ENCODE results near the gene UBE2E1.

The UBE2E1 gene

DNA sequence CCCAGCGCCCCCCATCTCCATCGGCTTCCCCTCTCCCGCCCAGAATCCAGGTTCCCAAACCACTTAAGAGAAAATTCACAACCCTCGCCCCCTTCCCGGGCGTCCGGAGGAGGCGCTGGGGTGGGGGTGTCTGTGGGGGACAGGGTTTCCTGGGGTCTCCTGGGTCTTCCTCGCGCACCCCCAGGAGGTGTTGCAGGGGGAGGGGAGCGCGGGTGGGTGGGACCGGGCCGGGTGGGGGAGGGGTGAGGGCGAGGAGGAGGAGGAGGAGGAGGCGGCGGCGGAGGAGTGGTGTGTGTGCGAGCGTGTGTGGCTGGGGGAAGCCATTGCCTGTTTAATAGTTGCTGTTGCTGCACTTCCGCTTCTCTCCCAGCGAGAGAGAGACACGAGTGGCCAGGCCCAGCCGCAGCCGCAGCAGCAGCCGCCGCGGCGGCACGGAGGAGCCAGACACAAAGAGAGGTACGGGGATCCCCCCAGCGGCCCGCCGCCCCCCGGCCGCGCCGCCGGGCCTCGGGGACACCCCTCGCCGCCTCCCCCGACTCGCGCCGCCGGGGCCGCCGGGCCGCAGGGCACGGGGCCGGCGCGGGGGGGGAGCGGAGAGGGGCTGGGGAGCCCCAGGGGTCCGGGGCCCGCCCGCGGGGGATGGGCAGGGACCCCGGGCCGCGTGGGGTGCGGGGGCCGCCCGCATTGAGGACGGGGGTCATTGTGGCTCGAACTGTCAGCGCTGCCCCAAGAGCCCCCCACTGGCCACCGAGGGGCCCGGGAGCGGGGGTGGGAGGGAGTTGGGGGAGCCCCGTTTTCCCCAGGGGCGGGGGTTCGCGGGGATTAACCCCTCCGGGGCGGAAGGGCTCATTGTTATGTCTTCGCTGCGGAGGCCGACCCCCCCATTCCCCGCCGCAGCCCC, at the start of gene UBE2E1:
Gene UBE2E1 (plus strand): TSS at position 323 of the 901 bp plus-strand sequence. CDS start 1,315 bp downstream, outside the sequence.
- peak; percentile 70 for DNase-seq

- DNase-seq: no peak
Measured at GRCh38 chr3:23756206-23756840, 49.4 kb upstream of the UBE2E1 start.

DNA sequence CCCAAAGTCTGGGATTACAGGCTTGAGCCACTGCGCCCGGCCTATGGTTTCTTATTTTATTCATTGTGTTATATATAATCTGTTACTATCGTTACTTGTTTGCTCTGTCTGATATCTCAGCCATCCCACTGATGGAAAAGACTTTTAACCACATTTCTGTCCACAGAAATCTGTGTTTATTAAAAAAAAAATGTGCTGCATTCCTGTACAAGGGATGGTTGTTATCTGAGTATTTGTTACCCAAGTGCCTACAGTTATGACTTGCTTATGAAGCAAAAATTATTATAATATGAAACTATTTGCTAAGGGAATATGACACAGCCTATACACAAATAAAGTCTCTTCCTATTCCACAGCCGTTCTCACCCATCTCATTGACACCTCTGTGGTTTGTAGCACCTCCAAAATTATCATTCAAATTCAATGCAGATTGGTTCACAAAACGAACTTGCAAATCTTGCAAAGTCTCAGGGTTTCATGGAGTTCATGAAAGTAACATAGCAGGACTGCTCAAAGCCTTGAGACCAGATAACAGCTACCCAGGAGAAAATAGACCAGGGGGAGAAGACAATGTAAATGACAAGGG, 47.4 kb upstream of the UBE2E1 start:
- DNase-seq: no peak

GRCh38 chr3:23760325-23760724, 45.4 kb upstream of the UBE2E1 start:
- no peak for DNase-seq

DNA sequence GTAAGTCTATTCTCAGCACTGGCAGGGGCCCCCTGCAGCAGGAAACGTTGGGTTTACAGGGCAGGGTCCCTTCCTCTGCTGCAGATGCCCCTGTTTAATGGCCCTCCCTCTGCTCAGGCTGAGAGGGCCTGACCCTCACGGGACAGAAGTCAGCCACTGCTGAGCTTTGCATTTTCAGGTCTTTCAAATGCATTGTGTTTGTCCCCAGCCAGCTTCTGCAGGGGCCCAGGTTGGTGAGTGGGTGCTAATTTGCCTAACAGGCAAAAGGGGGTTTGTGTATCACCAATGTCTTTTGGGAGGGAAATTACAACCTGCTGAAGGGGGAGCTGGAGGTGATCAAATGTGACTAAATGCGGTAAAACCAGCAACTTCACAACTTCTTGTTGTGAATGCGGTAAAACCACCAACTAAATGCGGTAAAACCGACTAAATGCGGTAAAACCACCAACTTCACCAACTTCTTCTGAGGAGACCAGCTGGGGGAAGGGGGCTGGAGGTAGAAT, 44.8 kb upstream of the UBE2E1 start:
- DNase-seq: no peak

DNA sequence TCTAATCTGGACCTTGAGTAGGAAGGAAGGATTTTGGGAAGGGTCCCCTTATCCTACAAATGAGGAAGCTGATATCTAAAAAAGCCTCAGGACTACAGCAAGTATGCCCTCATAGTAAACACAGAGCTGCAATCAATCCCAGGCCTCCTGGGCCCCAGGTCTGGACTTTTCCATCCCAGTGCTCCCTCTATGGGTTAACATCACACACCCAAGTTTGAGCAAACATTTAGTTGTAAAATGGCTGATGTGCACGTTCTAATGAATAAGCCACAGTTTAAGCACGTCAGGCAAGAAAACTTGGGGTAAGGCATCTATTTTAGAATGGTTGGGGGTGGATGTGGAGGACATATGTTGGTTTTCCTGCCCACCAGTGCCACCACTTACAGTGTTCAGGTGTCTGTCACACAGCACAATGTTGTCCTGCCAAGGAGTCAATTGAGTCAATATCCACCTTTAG, 44.3 kb upstream of the UBE2E1 start:
- no peak for DNase-seq

GRCh38 chr3:23762214-23762613, 43.5 kb upstream of the UBE2E1 start:
- no peak for DNase-seq

- DNase-seq: no peak
Measured at GRCh38 chr3:23762759-23763477, 42.8 kb upstream of the UBE2E1 start.

GRCh38 chr3:23764407-23764806, 41.3 kb upstream of the UBE2E1 start:
- DNase-seq: no peak

DNA sequence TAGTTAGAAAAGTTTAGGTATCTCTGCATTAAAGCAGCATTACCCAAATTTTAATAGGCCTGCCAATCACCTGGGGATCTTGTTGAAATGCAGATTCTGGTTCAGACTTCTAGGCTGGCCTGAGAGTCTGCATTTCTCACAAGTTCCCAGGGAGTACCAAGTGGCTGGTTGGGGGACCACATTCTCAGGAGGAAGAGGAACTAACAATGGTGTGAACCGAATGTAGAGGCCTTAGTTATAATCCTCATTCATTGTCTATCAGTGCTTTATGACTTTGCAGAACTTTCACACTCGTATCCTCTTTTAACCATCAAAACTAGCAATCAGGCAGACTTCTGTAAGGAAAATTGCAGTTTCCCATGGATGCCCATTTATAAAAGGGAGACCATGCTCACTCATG, 38.2 kb upstream of the UBE2E1 start:
- DNase-seq: no peak

GRCh38 chr3:23775254-23775909, 30.4 kb upstream of the UBE2E1 start:
- DNase-seq: no peak

GRCh38 chr3:23776352-23776891, 29.3 kb upstream of the UBE2E1 start:
- no peak for DNase-seq

DNA sequence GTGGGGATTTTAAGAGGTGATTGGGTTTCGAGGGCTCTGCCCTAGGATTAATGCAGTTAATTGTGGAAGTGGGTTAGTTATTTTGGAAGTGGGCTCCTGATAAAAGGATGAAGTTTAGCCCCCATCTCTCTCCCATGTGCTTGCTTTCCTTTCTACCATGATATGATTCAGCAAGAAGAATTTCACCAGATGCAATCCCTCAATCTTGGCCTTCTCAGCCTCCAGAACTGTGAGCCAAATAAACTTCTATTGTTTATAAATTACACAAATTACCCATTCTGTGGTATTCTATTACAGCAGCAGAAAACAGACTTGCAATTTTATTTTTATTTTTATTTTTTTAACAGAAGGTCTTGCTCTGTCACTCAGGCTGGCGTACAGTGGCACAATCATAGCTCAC, 27.3 kb upstream of the UBE2E1 start:
- DNase-seq: no peak

- no peak for DNase-seq
Measured at GRCh38 chr3:23779841-23780240, 25.9 kb upstream of the UBE2E1 start.

GRCh38 chr3:23781051-23781450, 24.7 kb upstream of the UBE2E1 start:
- no peak for DNase-seq

DNA sequence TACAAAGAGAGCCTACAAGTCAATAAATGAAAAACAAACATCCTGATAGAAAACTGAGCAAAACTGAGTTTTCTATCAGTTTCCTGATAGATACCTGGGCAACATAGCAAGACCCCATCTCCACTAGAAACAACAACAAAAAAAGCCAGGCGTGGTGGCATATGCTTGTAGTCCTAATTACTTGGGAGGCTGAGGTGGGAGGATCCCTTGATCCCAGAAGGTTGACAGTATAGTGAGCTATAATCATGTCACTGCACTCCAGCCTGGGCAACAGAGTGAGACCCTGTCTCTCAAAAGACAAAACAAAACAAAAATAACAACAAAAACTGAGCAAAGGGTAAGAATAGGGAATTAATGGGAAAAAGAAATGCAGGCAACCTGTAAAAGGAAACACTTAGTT, 23.9 kb upstream of the UBE2E1 start:
- no peak for DNase-seq

- DNase-seq: no peak
Measured at GRCh38 chr3:23785097-23785645, 20.6 kb upstream of the UBE2E1 start.

DNA sequence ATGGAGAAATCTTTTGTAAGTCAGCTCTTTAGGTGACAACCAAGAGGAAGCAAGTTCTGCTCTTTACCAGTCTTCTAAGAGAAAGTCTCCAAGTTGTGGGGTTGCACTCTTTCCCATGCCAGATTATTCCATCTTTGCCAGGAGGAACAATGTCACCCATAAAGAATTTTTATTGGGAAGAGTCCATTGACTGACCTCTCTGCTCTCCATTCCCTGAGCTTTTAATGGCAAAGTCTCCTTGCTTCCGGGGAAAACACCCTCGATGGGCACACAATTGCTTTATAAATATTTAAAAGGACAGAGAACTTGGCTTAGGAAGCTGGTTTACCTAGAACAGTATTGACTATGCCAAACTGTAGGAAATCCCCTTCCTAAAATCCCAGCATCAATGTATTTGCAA, 19.9 kb upstream of the UBE2E1 start:
- no peak for DNase-seq

- DNase-seq: no peak
Measured at GRCh38 chr3:23791678-23792077, 14.1 kb upstream of the UBE2E1 start.

DNA sequence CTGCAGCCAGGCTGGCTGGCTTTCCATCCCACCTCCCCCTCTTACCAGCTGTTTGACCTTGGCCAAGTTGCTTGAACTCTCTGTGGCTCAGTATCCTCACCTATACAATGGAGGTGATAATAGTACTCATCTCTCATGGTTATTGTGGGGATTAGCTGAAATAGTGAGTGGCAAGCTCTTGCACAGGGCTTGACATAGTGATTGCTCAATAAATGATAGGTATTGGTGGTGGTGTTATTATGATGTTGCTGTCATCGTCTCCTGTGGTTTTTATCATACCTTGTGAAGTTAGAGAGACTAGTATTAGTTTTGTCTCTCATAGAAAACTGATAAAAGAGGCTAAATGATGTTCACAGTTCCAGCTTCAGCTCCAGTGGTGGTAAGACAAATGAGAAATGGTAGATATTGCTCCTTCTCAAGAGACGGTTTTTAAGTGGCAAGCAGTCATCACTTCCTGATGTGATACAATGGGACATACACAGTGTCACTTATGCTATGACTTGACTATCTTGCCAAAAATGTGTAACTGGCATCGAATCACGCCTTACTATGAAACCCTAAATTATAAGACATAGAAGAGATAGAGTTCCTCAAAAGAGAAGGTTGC, 12.1 kb upstream of the UBE2E1 start:
- DNase-seq: no peak

DNA sequence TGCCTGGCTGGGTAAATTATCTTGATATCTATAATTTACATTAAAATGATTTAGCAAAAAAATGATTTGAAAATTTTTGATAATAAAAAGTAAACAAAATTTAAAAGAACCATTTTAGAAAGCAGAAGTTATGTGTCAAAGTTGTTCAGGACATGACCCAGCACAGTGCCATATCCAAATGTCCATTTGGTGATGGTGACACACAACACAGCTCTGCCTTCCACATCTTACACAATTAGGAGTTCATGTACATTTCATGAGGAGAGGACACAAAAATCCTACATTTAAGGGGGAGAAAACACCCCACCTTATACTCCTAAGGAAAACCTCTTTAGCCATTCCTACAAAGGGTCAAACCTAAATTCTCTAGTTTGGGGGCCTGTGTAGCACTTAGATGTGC, 10.7 kb upstream of the UBE2E1 start:
- no peak for DNase-seq
